HL-60 (cell line): ENCODE measurements around the gene SLC16A7.

ENCODE experiments used
- DNase-seq, 2 experiments: peaks; one replicate each; pipeline ENCODE4 v3.0.0-alpha.2; 2010 to 2020; ENCODE audit warnings: low read depth in 1 of 2, low spot score in 1 of 2
- H3K27ac ChIP-seq: fragments of 250-450 bp; sonication (Bioruptor Pico); replicated peaks from 2 replicates; pipeline ENCODE4 v1.5.1; 2020; ENCODE audit warnings: mild to moderate bottlenecking, moderate library complexity
- H3K27me3 ChIP-seq: fragments of 250-450 bp; sonication (Bioruptor Pico); 2 replicates; pipeline ENCODE4 v1.5.1; 2021; ENCODE audit warnings: mild to moderate bottlenecking, moderate library complexity; ENCODE audit not compliant: insufficient read depth, poor library complexity, severe bottlenecking
- H3K4me3 ChIP-seq: replicated peaks from 2 replicates; pipeline ENCODE4 v1.5.1; 2011; ENCODE audit warnings: mild to moderate bottlenecking, control low read depth, low read length; ENCODE audit not compliant: insufficient read depth
- CTCF ChIP-seq: IDR thresholded peaks from one replicate; pipeline ENCODE4 v1.5.1; 2011; ENCODE audit warnings: low read length, control low read depth, inconsistent platforms; ENCODE audit not compliant: insufficient read depth
- GABPA ChIP-seq: IDR thresholded peaks from 2 replicates; pipeline ENCODE4 v1.6.1; 2012; ENCODE audit warnings: low read depth
- POLR2AphosphoS5 ChIP-seq: IDR thresholded peaks from 2 replicates; pipeline ENCODE4 v1.6.1; 2012; ENCODE audit warnings: low read depth
- SPI1 ChIP-seq: IDR thresholded peaks from 2 replicates; pipeline ENCODE4 v1.6.1; 2012; ENCODE audit warnings: low read depth, mild to moderate bottlenecking, borderline replicate concordance
- TF ChIP-seq, protein P1 (sequence below): IDR thresholded peaks from 2 replicates; pipeline ENCODE4 v1.6.1; 2012; ENCODE audit warnings: low read depth; ENCODE audit not compliant: insufficient replicate concordance

Gene SLC16A7

DNA sequence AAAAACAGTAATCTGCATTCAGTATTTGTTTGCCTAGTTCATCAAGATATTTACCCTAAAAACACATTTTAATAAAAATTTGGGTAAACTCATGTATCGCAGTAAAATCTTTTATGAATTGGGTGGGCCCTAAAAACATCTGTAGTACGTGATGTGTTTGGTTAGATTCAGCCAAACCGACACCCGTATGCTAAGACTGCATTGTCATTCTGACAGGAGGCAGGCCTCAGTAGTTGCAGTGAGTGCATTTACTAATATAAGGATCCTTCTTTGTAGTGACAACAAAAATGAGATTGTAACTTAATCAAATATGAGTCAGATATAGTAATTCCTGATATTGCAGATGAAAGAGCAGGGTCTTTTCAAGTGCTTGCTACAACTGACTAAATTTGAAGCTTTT lies 191.8 kb downstream of the SLC16A7 start:
- H3K27me3 ChIP-seq = no peaks in the 10 kb centered on the region
- H3K27ac ChIP-seq = no peak overlapping the region
- no peak for TF ChIP-seq SPI1
- no peak for TF ChIP-seq GABPA
- TF ChIP-seq POLR2AphosphoS5 = no peak
- no peak for TF ChIP-seq CTCF
- TF ChIP-seq, protein P1, sequence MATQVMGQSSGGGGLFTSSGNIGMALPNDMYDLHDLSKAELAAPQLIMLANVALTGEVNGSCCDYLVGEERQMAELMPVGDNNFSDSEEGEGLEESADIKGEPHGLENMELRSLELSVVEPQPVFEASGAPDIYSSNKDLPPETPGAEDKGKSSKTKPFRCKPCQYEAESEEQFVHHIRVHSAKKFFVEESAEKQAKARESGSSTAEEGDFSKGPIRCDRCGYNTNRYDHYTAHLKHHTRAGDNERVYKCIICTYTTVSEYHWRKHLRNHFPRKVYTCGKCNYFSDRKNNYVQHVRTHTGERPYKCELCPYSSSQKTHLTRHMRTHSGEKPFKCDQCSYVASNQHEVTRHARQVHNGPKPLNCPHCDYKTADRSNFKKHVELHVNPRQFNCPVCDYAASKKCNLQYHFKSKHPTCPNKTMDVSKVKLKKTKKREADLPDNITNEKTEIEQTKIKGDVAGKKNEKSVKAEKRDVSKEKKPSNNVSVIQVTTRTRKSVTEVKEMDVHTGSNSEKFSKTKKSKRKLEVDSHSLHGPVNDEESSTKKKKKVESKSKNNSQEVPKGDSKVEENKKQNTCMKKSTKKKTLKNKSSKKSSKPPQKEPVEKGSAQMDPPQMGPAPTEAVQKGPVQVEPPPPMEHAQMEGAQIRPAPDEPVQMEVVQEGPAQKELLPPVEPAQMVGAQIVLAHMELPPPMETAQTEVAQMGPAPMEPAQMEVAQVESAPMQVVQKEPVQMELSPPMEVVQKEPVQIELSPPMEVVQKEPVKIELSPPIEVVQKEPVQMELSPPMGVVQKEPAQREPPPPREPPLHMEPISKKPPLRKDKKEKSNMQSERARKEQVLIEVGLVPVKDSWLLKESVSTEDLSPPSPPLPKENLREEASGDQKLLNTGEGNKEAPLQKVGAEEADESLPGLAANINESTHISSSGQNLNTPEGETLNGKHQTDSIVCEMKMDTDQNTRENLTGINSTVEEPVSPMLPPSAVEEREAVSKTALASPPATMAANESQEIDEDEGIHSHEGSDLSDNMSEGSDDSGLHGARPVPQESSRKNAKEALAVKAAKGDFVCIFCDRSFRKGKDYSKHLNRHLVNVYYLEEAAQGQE = no peak
- no peak for DNase-seq
- H3K4me3 ChIP-seq = no peak overlapping the region

DNA sequence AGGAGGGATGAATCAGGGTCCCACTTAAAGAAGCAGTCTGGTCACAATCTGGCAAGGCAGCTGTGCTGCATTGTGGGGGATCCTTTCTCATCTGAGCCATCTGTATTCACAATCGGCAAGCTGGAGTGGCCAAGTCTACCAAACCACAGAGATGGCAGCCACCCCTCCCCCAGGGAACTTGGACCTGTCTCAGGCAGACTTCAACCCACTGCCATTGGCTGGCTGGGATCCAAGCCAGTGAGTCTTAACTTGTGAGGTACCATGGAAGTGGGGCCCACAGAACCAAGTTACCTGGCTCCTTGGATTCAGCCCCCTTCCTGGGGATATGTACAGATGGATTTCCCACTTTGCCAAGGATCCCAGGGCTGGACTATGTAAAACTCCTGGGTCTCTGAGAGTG lies 196.8 kb downstream of the SLC16A7 start:
- TF ChIP-seq, protein P1 = no peak
- TF ChIP-seq POLR2AphosphoS5 (no peak), GABPA (no peak), CTCF (no peak), SPI1 (no peak)
- no peak for DNase-seq
- no peaks in the 10 kb centered on the region for H3K27me3 ChIP-seq
- H3K4me3 ChIP-seq = no peak overlapping the region
- no peak overlapping the region for H3K27ac ChIP-seq

- no peak for TF ChIP-seq POLR2AphosphoS5
- DNase-seq = no peak
- H3K27me3 ChIP-seq = no peaks in the 10 kb centered on the region
- no peak overlapping the region for H3K27ac ChIP-seq
- H3K4me3 ChIP-seq = no peak overlapping the region
Observed at GRCh38 chr12:59803735-59804134, 207.9 kb downstream of the SLC16A7 start.

DNA sequence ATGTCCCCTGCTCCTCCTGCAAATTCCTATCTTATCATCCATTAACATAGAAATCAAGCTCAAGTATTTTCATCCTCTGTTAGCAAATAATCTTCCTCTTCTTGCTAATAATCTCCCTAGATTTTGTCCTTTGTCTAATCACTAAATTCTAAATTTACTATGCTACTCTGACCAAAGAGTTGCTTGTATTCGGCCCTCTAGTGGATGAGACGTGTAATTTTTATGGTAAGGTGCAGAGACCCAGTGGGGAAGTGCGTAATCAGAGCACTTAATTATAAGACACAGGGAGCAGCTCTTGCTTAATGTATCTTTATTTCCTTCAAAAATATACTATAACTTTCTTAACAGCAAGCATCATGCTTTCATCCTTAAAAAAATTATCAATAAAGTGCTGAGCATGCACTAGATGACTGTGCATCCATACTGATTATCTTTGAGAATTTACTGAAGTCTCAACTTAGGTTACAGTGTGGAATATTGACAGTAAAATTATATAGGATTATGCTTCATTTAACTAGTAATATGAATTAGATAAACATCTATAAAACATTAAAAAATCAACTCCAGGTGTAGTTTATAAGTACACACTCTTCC lies 212.6 kb downstream of the SLC16A7 start:
- H3K27me3 ChIP-seq = peaks cover 3% of the 10 kb centered on the region
- DNase-seq = peak; percentile 11 to 13
- no peak for TF ChIP-seq POLR2AphosphoS5
- peak; percentile 77 for TF ChIP-seq SPI1
- no peak for TF ChIP-seq GABPA
- TF ChIP-seq, protein P1 = no peak
- peak; percentile 22 for TF ChIP-seq CTCF
- no peak overlapping the region for H3K27ac ChIP-seq
- H3K4me3 ChIP-seq = no peak overlapping the region
